Measurements from ENCODE around the gene TMEM167A. TPM values are rescaled to one million over a fixed set of nuclear protein-coding genes. Genes with fewer than 3 reads are reported as not detected.

Gene TMEM167A
- total RNA-seq, 2 donors from 2014 or later = 124 to 134 TPM

GRCh38 chr5:83096660-83097339 lies 19.6 kb upstream of the TMEM167A start:
- peaks cover 12% of the 10 kb centered on the region for H3K36me3 Mint-ChIP-seq (ENCODE audit: low read depth)
- H3K27me3 Mint-ChIP-seq (ENCODE audit: insufficient read depth) = peaks cover 1% of the 10 kb centered on the region
- peaks cover 26% of the 10 kb centered on the region for H3K4me1 Mint-ChIP-seq
- no peaks in the 10 kb centered on the region for H3K36me3 ChIP-seq (ENCODE audit: control insufficient read depth, insufficient read depth, low read length)
- no peak overlapping the region for H3K9ac ChIP-seq (ENCODE audit: extremely low read depth, low read length, poor library complexity, severe bottlenecking)
- TF ChIP-seq, protein P1, sequence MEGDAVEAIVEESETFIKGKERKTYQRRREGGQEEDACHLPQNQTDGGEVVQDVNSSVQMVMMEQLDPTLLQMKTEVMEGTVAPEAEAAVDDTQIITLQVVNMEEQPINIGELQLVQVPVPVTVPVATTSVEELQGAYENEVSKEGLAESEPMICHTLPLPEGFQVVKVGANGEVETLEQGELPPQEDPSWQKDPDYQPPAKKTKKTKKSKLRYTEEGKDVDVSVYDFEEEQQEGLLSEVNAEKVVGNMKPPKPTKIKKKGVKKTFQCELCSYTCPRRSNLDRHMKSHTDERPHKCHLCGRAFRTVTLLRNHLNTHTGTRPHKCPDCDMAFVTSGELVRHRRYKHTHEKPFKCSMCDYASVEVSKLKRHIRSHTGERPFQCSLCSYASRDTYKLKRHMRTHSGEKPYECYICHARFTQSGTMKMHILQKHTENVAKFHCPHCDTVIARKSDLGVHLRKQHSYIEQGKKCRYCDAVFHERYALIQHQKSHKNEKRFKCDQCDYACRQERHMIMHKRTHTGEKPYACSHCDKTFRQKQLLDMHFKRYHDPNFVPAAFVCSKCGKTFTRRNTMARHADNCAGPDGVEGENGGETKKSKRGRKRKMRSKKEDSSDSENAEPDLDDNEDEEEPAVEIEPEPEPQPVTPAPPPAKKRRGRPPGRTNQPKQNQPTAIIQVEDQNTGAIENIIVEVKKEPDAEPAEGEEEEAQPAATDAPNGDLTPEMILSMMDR (conservative IDR thresholded peaks at IDR 0.05) = no peak
- no peaks in the 10 kb centered on the region for H3K27me3 ChIP-seq (ENCODE audit: control insufficient read depth, insufficient read depth, low read length, poor library complexity, severe bottlenecking)
- no peak overlapping the region for H3K4me3 ChIP-seq (ENCODE audit: low read length)
- DNase-seq = no peak
- H3K4me3 Mint-ChIP-seq = no peak overlapping the region
- peaks cover 26% of the 10 kb centered on the region for H3K9me3 Mint-ChIP-seq
- peaks cover 16% of the 10 kb centered on the region for H3K4me1 ChIP-seq (ENCODE audit: control insufficient read depth, insufficient read depth, low read length)
- H3K9me3 ChIP-seq (ENCODE audit: control insufficient read depth, low read length) = peaks cover 23% of the 10 kb centered on the region
- WGBS, 2 experiments (ENCODE audit: insufficient coverage in 1 of 2, insufficient read length in 1 of 2) = 96% methylated on average over 2 of the region's 2 CpGs; no CpG with 5 or more reads in 1 of the 2 experiments
- no peak overlapping the region for H3K27ac Mint-ChIP-seq
- no peak overlapping the region for H3K27ac ChIP-seq (ENCODE audit: low read depth, low read length)

GRCh38 chr5:83095957-83096539 lies 18.9 kb upstream of the TMEM167A start:
- Mint-ChIP-seq H3K27me3 (ENCODE audit: insufficient read depth) (peaks cover 1% of the 10 kb centered on the region), H3K4me3 (no peak overlapping the region), H3K27ac (no peak overlapping the region), H3K9me3 (peaks cover 33% of the 10 kb centered on the region), H3K36me3 (ENCODE audit: low read depth) (peaks cover 17% of the 10 kb centered on the region), H3K4me1 (peaks cover 24% of the 10 kb centered on the region)
- H3K27me3 ChIP-seq (ENCODE audit: control insufficient read depth, insufficient read depth, low read length, poor library complexity, severe bottlenecking) = no peaks in the 10 kb centered on the region
- 71 to 96% methylated on average over 3 to 6 of the region's 6 CpGs for WGBS, 2 experiments (ENCODE audit: insufficient coverage in 1 of 2, insufficient read length in 1 of 2)
- H3K36me3 ChIP-seq (ENCODE audit: control insufficient read depth, insufficient read depth, low read length) = no peaks in the 10 kb centered on the region
- no peak overlapping the region for H3K9ac ChIP-seq (ENCODE audit: extremely low read depth, low read length, poor library complexity, severe bottlenecking)
- no peak overlapping the region for H3K27ac ChIP-seq (ENCODE audit: low read depth, low read length)
- no peak overlapping the region for H3K4me3 ChIP-seq (ENCODE audit: low read length)
- TF ChIP-seq, protein P1 (conservative IDR thresholded peaks at IDR 0.05) = no peak
- H3K4me1 ChIP-seq (ENCODE audit: control insufficient read depth, insufficient read depth, low read length) = peaks cover 16% of the 10 kb centered on the region
- peaks cover 31% of the 10 kb centered on the region for H3K9me3 ChIP-seq (ENCODE audit: control insufficient read depth, low read length)
- DNase-seq = no peak

DNA sequence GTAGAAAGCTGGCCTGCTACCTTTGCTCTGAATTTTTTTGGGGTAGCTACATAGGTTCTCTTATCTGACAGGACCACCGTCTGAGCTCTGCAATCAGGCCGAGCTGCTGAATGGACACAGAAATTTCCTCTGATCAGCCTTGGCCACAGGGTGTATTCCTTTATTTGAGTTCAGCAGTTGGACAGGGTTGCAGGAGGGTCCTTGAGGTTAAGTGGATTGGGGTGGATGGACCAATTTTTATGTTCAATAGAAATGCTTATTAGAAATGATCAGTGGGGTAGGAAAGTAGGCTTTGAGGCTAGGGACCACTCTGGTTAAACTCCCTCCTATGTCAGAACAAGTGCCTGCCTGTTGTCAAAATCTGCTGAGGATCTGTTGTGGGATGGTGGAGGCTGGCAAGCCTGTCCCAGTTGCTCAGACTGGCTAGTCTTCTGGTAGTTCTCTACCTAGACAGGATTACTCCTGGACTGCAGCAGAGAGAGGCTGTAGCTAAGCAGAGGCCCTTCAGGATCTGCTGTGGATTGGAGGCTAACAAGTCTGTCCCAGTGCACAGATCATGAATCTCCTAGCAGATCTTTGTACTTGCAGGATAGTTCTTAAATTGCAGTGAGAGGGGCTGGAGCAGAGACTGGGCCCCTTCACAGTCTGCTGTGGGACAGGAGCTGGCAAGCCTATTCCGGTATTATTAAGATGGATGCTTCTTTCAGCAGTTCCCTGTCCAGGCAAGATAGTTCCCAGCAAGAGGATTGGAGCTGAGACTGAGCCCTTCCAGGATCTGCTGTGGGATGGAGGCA lies 18.2 kb upstream of the TMEM167A start:
- Mint-ChIP-seq H3K27me3 (ENCODE audit: insufficient read depth) (peaks cover 1% of the 10 kb centered on the region), H3K4me3 (no peak overlapping the region), H3K27ac (no peak overlapping the region), H3K9me3 (peaks cover 38% of the 10 kb centered on the region), H3K4me1 (peaks cover 24% of the 10 kb centered on the region), H3K36me3 (ENCODE audit: low read depth) (peaks cover 20% of the 10 kb centered on the region)
- Histone ChIP-seq H3K4me1 (ENCODE audit: control insufficient read depth, insufficient read depth, low read length) (peaks cover 16% of the 10 kb centered on the region), H3K36me3 (ENCODE audit: control insufficient read depth, insufficient read depth, low read length) (no peaks in the 10 kb centered on the region), H3K27me3 (ENCODE audit: control insufficient read depth, insufficient read depth, low read length, poor library complexity, severe bottlenecking) (no peaks in the 10 kb centered on the region), H3K4me3 (ENCODE audit: low read length) (no peak overlapping the region), H3K9me3 (ENCODE audit: control insufficient read depth, low read length) (peaks cover 36% of the 10 kb centered on the region), H3K27ac (ENCODE audit: low read depth, low read length) (no peak overlapping the region), H3K9ac (ENCODE audit: extremely low read depth, low read length, poor library complexity, severe bottlenecking) (no peak overlapping the region)
- DNase-seq = no peak
- WGBS, 2 experiments (ENCODE audit: insufficient coverage in 1 of 2, insufficient read length in 1 of 2) = 95% methylated on average over 2 to 3 of the region's 3 CpGs
- TF ChIP-seq, protein P1 (conservative IDR thresholded peaks at IDR 0.05) = no peak
